Transverse colon (tissue), 4 donors: ENCODE data around the gene NEDD1. TPM values are rescaled to one million over a fixed set of nuclear protein-coding genes. Genes with fewer than 3 reads are reported as not detected.

Source experiments
- DNase-seq: peaks from one replicate; pipeline ENCODE4 v3.0.0-alpha.2; 2019
- H3K27ac ChIP-seq, 4 donors: fragments of 200-600 bp; sonication (generic); 2 replicates each; pipeline ENCODE4 v1.5.1; 2016 to 2018; ENCODE audit warnings: inconsistent platforms in 4 of 4
- H3K27me3 ChIP-seq: fragments of 200-600 bp; sonication (generic); 2 replicates; pipeline ENCODE4 v1.5.1; 2017; ENCODE audit warnings: inconsistent platforms
- H3K36me3 ChIP-seq, 4 donors: fragments of 200-600 bp; sonication (generic); 2 replicates each; pipeline ENCODE4 v1.5.1; 2017 to 2019; ENCODE audit warnings: inconsistent platforms in 4 of 4
- H3K4me1 ChIP-seq, 4 donors: fragments of 200-600 bp; sonication (generic); 2 replicates each; pipeline ENCODE4 v1.5.1; 2017 to 2020; ENCODE audit warnings: inconsistent platforms in 4 of 4
- H3K4me3 ChIP-seq, 4 donors: fragments of 200-600 bp; sonication (generic); 1 replicate in 1 of 4; 2 replicates in 3 of 4; pipeline versions ENCODE4 v1.5.1 to v1.6.1; 2017 to 2019; ENCODE audit warnings: inconsistent platforms in 4 of 4
- H3K9me3 ChIP-seq, 2 donors: fragments of 200-600 bp; sonication (generic); 2 replicates each; pipeline ENCODE4 v1.5.1; 2017 to 2019; ENCODE audit warnings: inconsistent platforms in 2 of 2
- CTCF ChIP-seq, 5 experiments: fragments of 200-600 bp in 3 of 5; fragments of 450-650 bp in 2 of 5; sonication (generic) in 3 of 5; IDR thresholded peaks; 1 replicate in 2 of 5; 2 replicates in 3 of 5; pipeline ENCODE4 v1.5.1; 2016 to 2017; ENCODE audit warnings: antibody characterized with exemption in 5 of 5, inconsistent platforms in 3 of 5, mild to moderate bottlenecking in 2 of 5, moderate library complexity in 1 of 5
- EP300 ChIP-seq: sonication (generic); formaldehyde crosslinking; IDR thresholded peaks from one replicate; pipeline ENCODE4 v1.6.1; 2017; ENCODE audit warnings: antibody characterized with exemption, low read depth
- POLR2A ChIP-seq: fragments of 450-650 bp; IDR thresholded peaks from one replicate; pipeline ENCODE4 v1.6.1; 2016; ENCODE audit warnings: antibody characterized with exemption, mild to moderate bottlenecking, moderate library complexity
- POLR2AphosphoS5 ChIP-seq, 3 donors: sonication (generic); formaldehyde crosslinking; IDR thresholded peaks; one replicate each; pipeline ENCODE4 v1.6.1; 2016; ENCODE audit warnings: antibody characterized with exemption in 3 of 3
- WGBS, 2 donors: methylation state at CpG; one replicate each; pipeline ENCODE4 v1.1.5; 2018; ENCODE audit warnings: low coverage in 1 of 2; 5-methylcytosine and 5-hydroxymethylcytosine counted together
- in situ Hi-C, 4 donors: fragments of 200-750 bp; cut with MboI; loops; one replicate each; pipeline versions ENCODE4 v1.15.0 to v1.15.1; 2017; ENCODE audit warnings: low sequenced_read_pairs in 3 of 4, low pct_ligation_motif_present in 1 of 4, low pct_unique_long_range_greater_than_20kb in 1 of 4
- intact Hi-C: fragments of 100-400 bp; cut with DNase I; formaldehyde crosslinking; loops from one replicate; pipeline ENCODE4 v1.15.1; 2023; ENCODE audit warnings: low total_unique reads
- total RNA-seq, 4 donors: library from RNA; depleted of rRNA; stranded (reverse); fragments of >200 nt; gene quantifications; one replicate each; pipeline ENCODE4 v1.1.0, GENCODE V29; 2016

NEDD1 gene
- total RNA-seq, 4 donors from 2014 or later, result 5.6 to 16.7 (median 8.5) TPM

DNA sequence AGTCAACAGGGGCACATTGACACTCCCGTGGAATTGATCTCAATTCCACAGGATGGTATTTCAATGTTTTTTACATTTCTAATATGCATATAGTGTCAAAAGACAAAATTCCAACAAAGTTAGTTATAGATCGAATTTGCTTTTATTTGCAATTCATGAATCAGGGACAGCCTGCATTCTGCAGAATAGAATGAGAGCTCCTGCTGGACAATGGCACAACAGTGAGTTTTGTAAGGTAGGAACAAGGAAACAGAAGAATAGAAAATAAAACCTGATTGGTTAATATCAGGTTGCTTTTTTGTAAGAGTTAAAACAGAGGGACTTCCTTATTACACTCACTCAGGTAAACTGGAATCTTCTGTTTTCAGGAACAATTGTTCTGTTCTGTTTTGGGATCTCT lies 32.8 kb upstream of the NEDD1 start:
- TF ChIP-seq POLR2AphosphoS5 (IDR thresholded peaks at IDR 0.05) (no peak), CTCF (IDR thresholded peaks at IDR 0.05) (no peak), EP300 (no peak), POLR2A (no peak)
- Histone ChIP-seq H3K27me3 (no peaks in the 10 kb centered on the region), H3K9me3 (no peaks in the 10 kb centered on the region), H3K36me3 (no peaks in the 10 kb centered on the region), H3K4me3 (no peak overlapping the region), H3K27ac (no peak overlapping the region), H3K4me1 (no peaks in the 10 kb centered on the region)
- no peak for DNase-seq
- in situ Hi-C loops (no loop called here), intact Hi-C loops (no loop called here)
- 71 to 81% methylated on average over 2 of the region's 2 CpGs for WGBS, 2 donors

DNA sequence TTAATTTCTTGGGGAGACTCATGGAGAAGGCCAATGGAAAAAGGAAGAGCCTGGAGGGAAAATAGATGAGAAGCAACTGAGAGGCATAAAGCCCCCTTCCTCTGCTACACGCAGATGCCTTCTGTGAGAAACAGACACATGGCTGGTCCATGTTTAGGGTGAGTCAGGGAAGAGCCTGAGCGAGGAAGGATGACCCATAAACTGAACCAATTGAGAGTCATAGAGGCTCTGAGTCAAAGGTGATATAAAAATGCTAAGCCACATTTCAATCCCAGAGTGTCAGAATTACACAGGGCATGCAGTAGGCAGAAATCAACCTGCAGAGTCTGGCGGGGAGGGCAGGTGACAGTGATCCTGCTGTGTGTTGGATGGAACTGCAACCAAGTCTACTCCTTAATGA lies 30.1 kb upstream of the NEDD1 start:
- H3K4me3 ChIP-seq, result no peak overlapping the region
- intact Hi-C loops (no loop called here), in situ Hi-C loops (no loop called here)
- no peaks in the 10 kb centered on the region for H3K36me3 ChIP-seq
- no peaks in the 10 kb centered on the region for H3K27me3 ChIP-seq
- H3K27ac ChIP-seq, result no peak overlapping the region
- H3K4me1 ChIP-seq, result no peaks in the 10 kb centered on the region
- no peak for DNase-seq
- no peaks in the 10 kb centered on the region for H3K9me3 ChIP-seq
- WGBS, 2 donors, result 83 to 86% methylated on average over 2 to 3 of the region's 3 CpGs
- TF ChIP-seq EP300, result no peak
- no peak for TF ChIP-seq POLR2A
- TF ChIP-seq POLR2AphosphoS5 (IDR thresholded peaks at IDR 0.05), result no peak
- no peak for TF ChIP-seq CTCF (IDR thresholded peaks at IDR 0.05)

DNA sequence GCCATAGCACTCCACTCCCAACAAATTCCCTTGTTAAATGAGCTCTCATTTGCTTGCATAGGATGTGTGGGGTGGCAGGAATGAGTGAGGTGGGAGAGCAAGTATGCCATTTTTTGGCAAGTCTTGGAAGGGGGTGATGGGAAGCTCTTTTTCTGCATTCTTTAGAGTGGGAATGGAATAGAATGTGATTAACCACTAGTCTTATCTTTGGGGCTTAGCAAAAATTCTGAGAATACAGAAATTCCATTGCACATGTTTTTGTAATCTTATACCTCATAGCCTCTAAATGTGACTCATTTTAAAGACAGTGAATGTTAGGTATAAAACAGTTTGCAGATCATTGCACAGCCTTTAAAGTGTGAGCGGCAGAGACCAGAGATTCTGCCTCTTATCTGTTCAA lies 28.4 kb upstream of the NEDD1 start:
- intact Hi-C loops, result no loop called here
- WGBS, 2 donors, result 60 to 81% methylated on average over 1 of the region's 1 CpG
- in situ Hi-C loops, result no loop called here
- Histone ChIP-seq H3K4me3 (no peak overlapping the region), H3K27me3 (no peaks in the 10 kb centered on the region), H3K9me3 (no peaks in the 10 kb centered on the region), H3K27ac (no peak overlapping the region), H3K36me3 (no peaks in the 10 kb centered on the region), H3K4me1 (no peaks in the 10 kb centered on the region)
- TF ChIP-seq CTCF (IDR thresholded peaks at IDR 0.05), result no peak
- no peak for TF ChIP-seq EP300
- no peak for TF ChIP-seq POLR2A
- no peak for TF ChIP-seq POLR2AphosphoS5 (IDR thresholded peaks at IDR 0.05)
- no peak for DNase-seq

- no peaks in the 10 kb centered on the region for H3K9me3 ChIP-seq
- no peaks in the 10 kb centered on the region for H3K27me3 ChIP-seq
- no peak for TF ChIP-seq EP300
- no peak for TF ChIP-seq POLR2AphosphoS5 (IDR thresholded peaks at IDR 0.05)
- TF ChIP-seq POLR2A, result no peak
- TF ChIP-seq CTCF (IDR thresholded peaks at IDR 0.05), result no peak
- H3K4me1 ChIP-seq, result no peaks in the 10 kb centered on the region
- WGBS, 2 donors, result 79 to 100% methylated on average over 1 to 4 of the region's 4 CpGs
- intact Hi-C loops, result no loop called here
- in situ Hi-C loops, result no loop called here
- no peak overlapping the region for H3K4me3 ChIP-seq
- no peak overlapping the region for H3K27ac ChIP-seq
- H3K36me3 ChIP-seq, result no peaks in the 10 kb centered on the region
- no peak for DNase-seq
Measured at GRCh38 chr12:96879301-96879700, 27.8 kb upstream of the NEDD1 start.
